PC-3 (cell line): ENCODE measurements around the gene HOXD11. TPM values are rescaled to one million over a fixed set of nuclear protein-coding genes. Genes with fewer than 3 reads are reported as not detected.

Experiments
- ATAC-seq: fragments of 200-7000 bp; cut with Tn5 transposase; 2 replicates; pipeline ENCODE4 v1.9.1; 2020; ENCODE audit warnings: mild to moderate bottlenecking, moderate library complexity
- BruUV-seq: library from RNA; stranded (reverse); fragments of 400-500 nt; replicated peaks from 2 replicates; lab custom pipeline; 2021; lab: Mats Ljungman, UMichigan
- CTCF ChIA-PET: fragments of 300-600 bp; sonication (Branson Sonifier 250); formaldehyde crosslinking; loops from one replicate; lab custom pipeline; 2022; ENCODE audit warnings: antibody characterized with exemption; lab: Charles Lee
- POLR2A ChIA-PET: fragments of 300-600 bp; sonication (Branson Sonifier 250); formaldehyde crosslinking; loops from one replicate; lab custom pipeline; 2022; ENCODE audit warnings: antibody characterized with exemption; ENCODE audit not compliant: unreplicated experiment; lab: Charles Lee
- DNase-seq: peaks from one replicate; pipeline ENCODE4 v3.0.0-alpha.2; 2015
- H2AFZ ChIP-seq: fragments of 300-600 bp; sonication (generic); 2 replicates; pipeline ENCODE4 v1.6.0; 2016; ENCODE audit warnings: antibody characterized with exemption, low read length
- H3F3A ChIP-seq: fragments of 300-600 bp; sonication (generic); one replicate; pipeline ENCODE4 v1.6.0; 2017; ENCODE audit warnings: antibody characterized with exemption, low read length, control low read depth, mild to moderate bottlenecking; ENCODE audit not compliant: unreplicated experiment
- H3K27ac ChIP-seq: fragments of 300-600 bp; sonication (generic); 2 replicates; pipeline ENCODE4 v1.5.1; 2016; ENCODE audit warnings: mild to moderate bottlenecking, low read length
- H3K27me3 ChIP-seq: fragments of 300-600 bp; sonication (generic); 2 replicates; pipeline ENCODE4 v1.6.1; 2016; ENCODE audit warnings: low read length, mixed read lengths
- H3K36me3 ChIP-seq: fragments of 300-600 bp; sonication (generic); 2 replicates; pipeline ENCODE4 v1.6.1; 2016; ENCODE audit warnings: low read depth, mixed run types, low read length, mixed read lengths
- H3K4me1 ChIP-seq: fragments of 300-600 bp; sonication (generic); 2 replicates; pipeline ENCODE4 v1.5.1; 2016; ENCODE audit warnings: low read length; ENCODE audit not compliant: insufficient read depth
- H3K4me2 ChIP-seq: fragments of 300-600 bp; sonication (generic); 2 replicates; pipeline ENCODE4 v1.6.0; 2016; ENCODE audit warnings: low read length
- H3K4me3 ChIP-seq: fragments of 300-600 bp; sonication (generic); 2 replicates; pipeline ENCODE4 v1.5.1; 2016; ENCODE audit warnings: mild to moderate bottlenecking, low read length, mixed read lengths
- H3K79me2 ChIP-seq: fragments of 300-600 bp; sonication (generic); 2 replicates; pipeline ENCODE4 v1.6.1; 2017; ENCODE audit warnings: low read length, mixed read lengths
- H3K9ac ChIP-seq: fragments of 300-600 bp; sonication (generic); 2 replicates; pipeline ENCODE4 v1.6.0; 2016; ENCODE audit warnings: mild to moderate bottlenecking, low read length
- H3K9me2 ChIP-seq: fragments of 300-600 bp; sonication (generic); replicated peaks from 2 replicates; pipeline ENCODE4 v1.6.1; 2016; ENCODE audit warnings: mixed run types, low read length, mixed read lengths
- H3K9me3 ChIP-seq: fragments of 300-600 bp; sonication (generic); 2 replicates; pipeline ENCODE4 v1.6.1; 2016; ENCODE audit warnings: low read length, mixed read lengths
- H4K20me1 ChIP-seq: fragments of 300-600 bp; sonication (generic); 2 replicates; pipeline ENCODE4 v1.6.1; 2016; ENCODE audit warnings: low read length, mixed read lengths
- CTCF ChIP-seq: fragments of 300-600 bp; sonication (generic); conservative IDR thresholded peaks from 2 replicates; pipeline ENCODE4 v1.5.1; 2017; ENCODE audit warnings: antibody characterized with exemption, low read depth, mild to moderate bottlenecking, low read length
- EZH2 ChIP-seq: fragments of 300-600 bp; sonication (generic); IDR thresholded peaks from one replicate; pipeline ENCODE4 v1.6.1; 2017; ENCODE audit warnings: antibody characterized with exemption, mild to moderate bottlenecking, low read length; ENCODE audit not compliant: unreplicated experiment
- EZH2phosphoT487 ChIP-seq: fragments of 300-600 bp; sonication (generic); IDR thresholded peaks from 2 replicates; pipeline ENCODE4 v1.6.1; 2018; ENCODE audit warnings: mild to moderate bottlenecking, antibody characterized with exemption, low read length, borderline replicate concordance
- intact Hi-C: fragments of 100-400 bp; cut with micrococcal nuclease; formaldehyde crosslinking; loops from 2 replicates; pipeline ENCODE4 v1.9.0; 2023
- total RNA-seq: library from RNA; depleted of rRNA; stranded (reverse); fragments of >200 nt; gene quantifications from 2 replicates; pipeline ENCODE4 v1.2.3, GENCODE V29; 2014

HOXD11 gene
- total RNA-seq, 1 experiment from 2014 or later = not detected

DNA sequence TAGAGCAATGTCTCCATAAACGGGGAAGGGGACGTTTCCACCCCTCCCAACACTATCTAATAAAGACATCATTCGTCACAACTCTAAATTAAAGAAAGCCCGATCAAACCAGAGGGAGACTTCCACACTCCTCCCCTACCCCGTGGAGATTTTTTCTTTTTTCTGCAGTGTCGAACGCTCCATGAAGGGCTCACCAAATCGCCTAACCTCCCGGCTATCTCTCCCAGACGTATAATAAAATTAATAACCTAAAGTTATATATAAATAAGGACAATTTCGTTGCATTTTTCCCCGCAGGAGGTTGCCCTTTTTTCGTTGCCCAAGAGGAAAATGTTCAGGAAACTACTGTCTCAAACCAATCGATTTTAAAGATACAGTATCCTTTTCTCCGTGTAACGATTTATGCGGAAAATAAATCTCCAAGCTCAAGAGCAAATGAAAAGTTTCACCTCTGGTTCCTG is 25.7 kb upstream of the HOXD11 start:
- Histone ChIP-seq H3K27ac (no peak overlapping the region), H3K27me3 (peaks cover 49% of the 10 kb centered on the region), H3K79me2 (no peaks in the 10 kb centered on the region), H3K4me3 (no peak overlapping the region), H3K36me3 (no peaks in the 10 kb centered on the region), H3K9me2 (no peaks in the 10 kb centered on the region), H3K9ac (no peak overlapping the region), H3F3A (no peaks in the 10 kb centered on the region), H3K4me1 (peaks cover 4% of the 10 kb centered on the region; the same call in 1 of the 2 replicates), H2AFZ (no peak overlapping the region), H3K9me3 (no peaks in the 10 kb centered on the region), H4K20me1 (no peaks in the 10 kb centered on the region), H3K4me2 (no peak overlapping the region)
- intact Hi-C loops = no loop called here
- no TSS peak for BruUV-seq
- no peak for ATAC-seq
- ChIA-PET POLR2A (no interaction called here), CTCF (no interaction called here)
- TF ChIP-seq EZH2 (no peak), CTCF (no peak), EZH2phosphoT487 (no peak)
- no peak for DNase-seq

DNA sequence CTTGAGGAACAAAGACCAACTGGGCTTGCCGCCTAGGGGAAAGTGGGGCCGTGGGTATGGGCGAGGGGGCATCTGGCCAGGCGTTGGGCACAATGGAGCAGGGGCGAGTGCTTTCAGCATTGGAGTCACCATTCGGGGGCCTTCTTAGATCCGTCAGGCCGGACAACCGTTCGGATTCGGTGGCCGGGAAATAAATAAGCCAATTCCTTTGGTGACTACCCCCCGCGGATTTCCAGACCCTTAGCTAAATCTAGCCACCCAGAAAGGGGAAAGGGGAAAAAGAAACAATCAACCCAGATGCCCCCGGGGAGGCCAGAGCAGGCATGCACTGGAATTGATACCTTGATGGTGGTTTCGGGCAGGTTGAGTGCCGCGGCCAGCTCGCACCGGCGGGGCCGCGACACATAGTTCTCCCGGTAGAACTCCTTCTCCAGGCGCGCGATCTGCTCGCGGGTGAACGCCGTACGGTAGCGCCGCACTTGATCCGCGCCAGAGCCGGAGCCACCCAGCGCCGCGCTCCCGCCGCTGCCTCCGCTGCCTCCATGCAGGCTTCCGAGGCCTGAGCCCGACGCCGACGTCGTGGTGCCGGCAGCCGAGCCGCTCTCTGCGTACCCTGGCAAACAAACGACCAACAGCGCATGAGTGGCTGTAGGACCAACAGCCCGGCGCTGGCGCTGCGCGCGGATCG is 25.1 kb upstream of the HOXD11 start:
- H4K20me1 ChIP-seq = no peaks in the 10 kb centered on the region

More for the DNA sequence above, 25.1 kb upstream of the HOXD11 start:
- no peaks in the 10 kb centered on the region for H3K9me2 ChIP-seq
- TF ChIP-seq EZH2phosphoT487 (no peak), CTCF (no peak), EZH2 (no peak)
- CTCF ChIA-PET = no interaction called here
- H3K4me1 ChIP-seq = peaks cover 4% of the 10 kb centered on the region; the same call in 1 of the 2 replicates
- ATAC-seq (no peak), DNase-seq (no peak)
- no peaks in the 10 kb centered on the region for H3F3A ChIP-seq
- H3K27me3 ChIP-seq = peaks cover 43% of the 10 kb centered on the region
- H3K4me3 ChIP-seq = no peak overlapping the region
- no peak overlapping the region for H3K27ac ChIP-seq
- H3K4me2 ChIP-seq = no peak overlapping the region
- H3K79me2 ChIP-seq = no peaks in the 10 kb centered on the region
- H3K9ac ChIP-seq = no peak overlapping the region
- no peaks in the 10 kb centered on the region for H3K9me3 ChIP-seq
- H2AFZ ChIP-seq = no peak overlapping the region
- POLR2A ChIA-PET = no interaction called here
- BruUV-seq = no TSS peak
- no peaks in the 10 kb centered on the region for H3K36me3 ChIP-seq
- intact Hi-C loops = no loop called here
